ENCODE data around the gene UQCRC1. TPM values are rescaled to one million over a fixed set of nuclear protein-coding genes. Genes with fewer than 3 reads are reported as not detected.

The UQCRC1 gene
- 169 to 188 TPM (median 181 TPM) in 5 replicates for total RNA-seq (2022; extraction: Qiagen RNA extraction)

GRCh38 chr3:48609088-48610005 is at the start of gene UQCRC1:
UQCRC1 (minus strand) TSS chr3:48609646; CDS start chr3:48609620, 26 bp downstream.

GRCh38 chr3:48635222-48636021 is 26.0 kb upstream of the UQCRC1 start, which contains the start of gene SLC26A6:
SLC26A6 (minus strand) TSS chr3:48635461; CDS start chr3:48635393, 68 bp downstream.

GRCh38 chr3:48621461-48621869 is 12.0 kb upstream of the UQCRC1 start, which contains the start of gene TMEM89:
TMEM89 (minus strand) TSS chr3:48621769; CDS start chr3:48621756, 13 bp downstream.

GRCh38 chr3:48595075-48595525 is 14.3 kb downstream of the UQCRC1 start, which contains the start of gene COL7A1:
COL7A1 (minus strand) TSS chr3:48595329; CDS start chr3:48595159, 170 bp downstream.

GRCh38 chr3:48563382-48563918 is 46.0 kb downstream of the UQCRC1 start, which contains the start of gene UCN2:
UCN2 (minus strand) TSS chr3:48563781; CDS start chr3:48563124, 657 bp downstream.

GRCh38 chr3:48556796-48557626 is 52.4 kb downstream of the UQCRC1 start, which contains the start of gene PFKFB4:
PFKFB4 (minus strand) TSS chr3:48556803; CDS start chr3:48556777, 26 bp downstream.

Other genes starting within 250 kb of the UQCRC1 start
- gene FBXW12, start 237.4 kb downstream of the UQCRC1 start, total RNA-seq (2022; extraction: Qiagen RNA extraction), result not detected in 5 replicates
- gene PLXNB1, start 179.6 kb downstream of the UQCRC1 start, total RNA-seq (2022; extraction: Qiagen RNA extraction), result 13.4 to 17.7 TPM (median 15.7 TPM) in 5 replicates
- gene CCDC51, start 169.5 kb downstream of the UQCRC1 start, total RNA-seq (2022; extraction: Qiagen RNA extraction), result 25.0 to 29.1 TPM (median 27.4 TPM) in 5 replicates
- gene TMA7, start 169.4 kb downstream of the UQCRC1 start, total RNA-seq (2022; extraction: Qiagen RNA extraction), result 266 to 389 TPM (median 282 TPM) in 5 replicates
- gene ATRIP, start 162.9 kb downstream of the UQCRC1 start, total RNA-seq (2022; extraction: Qiagen RNA extraction), result 8.3 to 9.6 TPM (median 9.4 TPM) in 5 replicates
- 101 to 139 TPM (median 129 TPM) in 5 replicates for gene SHISA5, start 105.5 kb downstream of the UQCRC1 start, total RNA-seq (2022; extraction: Qiagen RNA extraction)
- 12.6 to 17.6 TPM (median 12.8 TPM) in 5 replicates for gene PFKFB4, start 52.8 kb downstream of the UQCRC1 start, total RNA-seq (2022; extraction: Qiagen RNA extraction)
- gene UCN2, start 45.9 kb downstream of the UQCRC1 start, total RNA-seq (2022; extraction: Qiagen RNA extraction), result 6.9 to 11.3 TPM (median 9.7 TPM) in 5 replicates
- gene COL7A1, start 14.3 kb downstream of the UQCRC1 start, total RNA-seq (2022; extraction: Qiagen RNA extraction), result 143 to 232 TPM (median 208 TPM) in 5 replicates
- gene TMEM89, start 12.1 kb upstream of the UQCRC1 start, total RNA-seq (2022; extraction: Qiagen RNA extraction), result not detected in 5 replicates
- 14.6 to 21.2 TPM (median 18.6 TPM) in 5 replicates for gene SLC26A6, start 25.8 kb upstream of the UQCRC1 start, total RNA-seq (2022; extraction: Qiagen RNA extraction)
- 3.2 to 5.9 TPM (median 4.7 TPM) in 5 replicates for gene CELSR3, start 53.2 kb upstream of the UQCRC1 start, total RNA-seq (2022; extraction: Qiagen RNA extraction)
- 6.9 to 11.7 TPM (median 9.9 TPM) in 5 replicates for gene NCKIPSD, start 76.3 kb upstream of the UQCRC1 start, total RNA-seq (2022; extraction: Qiagen RNA extraction)
- gene IP6K2, start 107.6 kb upstream of the UQCRC1 start, total RNA-seq (2022; extraction: Qiagen RNA extraction), result 48.8 to 49.9 TPM (median 49.3 TPM) in 5 replicates
- 14.5 to 18.7 TPM (median 17.4 TPM) in 5 replicates for gene PRKAR2A, start 238.2 kb upstream of the UQCRC1 start, total RNA-seq (2022; extraction: Qiagen RNA extraction)

All from A549 treated with CORT108297 at 1 μM for 4 hours (cell line).